NB4 (cell line): ENCODE measurements around the gene CD200.
"Not testable (repeated sequence)": the region's sequence is repeated elsewhere in the genome, so short reads cannot be mapped to it uniquely, and the experiment has no call there.

Source experiments
- DNase-seq: peaks from one replicate; pipeline ENCODE4 v3.0.0; 2010; ENCODE audit warnings: low read depth
- H3K4me3 ChIP-seq: one replicate; pipeline ENCODE4 v1.5.1; 2011; ENCODE audit warnings: mild to moderate bottlenecking, low read depth, low read length, moderate library complexity
- CTCF ChIP-seq: IDR thresholded peaks from one replicate; pipeline ENCODE4 v1.5.1; 2012; ENCODE audit warnings: low read depth, low read length
- MAX ChIP-seq: IDR thresholded peaks from 2 replicates; pipeline ENCODE4 v1.6.1; 2011; ENCODE audit warnings: low read depth, low read length
- MYC ChIP-seq: IDR thresholded peaks from 2 replicates; pipeline ENCODE4 v1.6.1; 2011; ENCODE audit warnings: low read depth, low read length
- POLR2A ChIP-seq: IDR thresholded peaks from 2 replicates; pipeline ENCODE4 v1.6.1; 2011; ENCODE audit warnings: mild to moderate bottlenecking; ENCODE audit not compliant: insufficient read length; ENCODE audit errors: extremely low read depth

CD200 gene

GRCh38 chr3:112394003-112394640 lies 61.2 kb downstream of the CD200 start:
- H3K4me3 ChIP-seq, result no peak overlapping the region
- TF ChIP-seq MYC (no peak), POLR2A (no peak), MAX (no peak), CTCF (no peak)
- no peak for DNase-seq

- no peak for TF ChIP-seq POLR2A
- no peak for TF ChIP-seq MYC
- TF ChIP-seq MAX, result no peak
- no peak for TF ChIP-seq CTCF
- DNase-seq, result no peak
- no peak overlapping the region for H3K4me3 ChIP-seq
Observed at GRCh38 chr3:112395181-112395895, 62.4 kb downstream of the CD200 start.

GRCh38 chr3:112395896-112396290 lies 62.9 kb downstream of the CD200 start:
- no peak overlapping the region for H3K4me3 ChIP-seq
- no peak for DNase-seq
- TF ChIP-seq MAX (no peak), POLR2A (no peak), MYC (no peak), CTCF (no peak)

GRCh38 chr3:112397556-112397955 lies 64.6 kb downstream of the CD200 start:
- TF ChIP-seq POLR2A (no peak), MAX (no peak), MYC (no peak), CTCF (no peak)
- no peak for DNase-seq
- H3K4me3 ChIP-seq, result no peak overlapping the region

- H3K4me3 ChIP-seq, result no peak overlapping the region
- TF ChIP-seq MYC (no peak), CTCF (no peak), POLR2A (no peak), MAX (no peak)
- DNase-seq, result no peak
Observed at GRCh38 chr3:112399064-112399463, 66.1 kb downstream of the CD200 start.

GRCh38 chr3:112399554-112399953 lies 66.6 kb downstream of the CD200 start:
- not testable (repeated sequence) for DNase-seq, H3K4me3 ChIP-seq

- DNase-seq, H3K4me3 ChIP-seq: not testable (repeated sequence)
Observed at GRCh38 chr3:112400317-112400716, 67.4 kb downstream of the CD200 start.
